Posterior vena cava (tissue), 2 donors: ENCODE data around the gene BNC2. TPM values are rescaled to one million over a fixed set of nuclear protein-coding genes. Genes with fewer than 3 reads are reported as not detected.
A peak's percentile ranks its signal among the peaks of the same experiment; 100 is the strongest.

ENCODE experiments used
- DNase-seq: peaks from one replicate; pipeline ENCODE4 v3.0.0-alpha.2; 2020; ENCODE audit warnings: low spot score
- intact Hi-C, 2 donors: fragments of 100-400 bp; cut with DNase I; formaldehyde crosslinking; loops; one replicate each; pipeline versions ENCODE4 v1.14.1 to v1.14.2; 2022 to 2023
- total RNA-seq, 2 donors: library from RNA; stranded (reverse); fragmentation: NEBNext Ultra II Directional; extraction: Animal tissue kit (Norgen Biotek cat#: 25700); gene quantifications; one replicate each; pipeline ENCODE4 v1.2.1, GENCODE V29; 2021
- donor health status: DM: yes; HTN: yes; CAD: no.
- donor health status: DM: yes; HTN: yes; CAD: no.

BNC2 gene
- total RNA-seq, 2 donors from 2014 or later: 61.2 to 76.0 TPM

DNA sequence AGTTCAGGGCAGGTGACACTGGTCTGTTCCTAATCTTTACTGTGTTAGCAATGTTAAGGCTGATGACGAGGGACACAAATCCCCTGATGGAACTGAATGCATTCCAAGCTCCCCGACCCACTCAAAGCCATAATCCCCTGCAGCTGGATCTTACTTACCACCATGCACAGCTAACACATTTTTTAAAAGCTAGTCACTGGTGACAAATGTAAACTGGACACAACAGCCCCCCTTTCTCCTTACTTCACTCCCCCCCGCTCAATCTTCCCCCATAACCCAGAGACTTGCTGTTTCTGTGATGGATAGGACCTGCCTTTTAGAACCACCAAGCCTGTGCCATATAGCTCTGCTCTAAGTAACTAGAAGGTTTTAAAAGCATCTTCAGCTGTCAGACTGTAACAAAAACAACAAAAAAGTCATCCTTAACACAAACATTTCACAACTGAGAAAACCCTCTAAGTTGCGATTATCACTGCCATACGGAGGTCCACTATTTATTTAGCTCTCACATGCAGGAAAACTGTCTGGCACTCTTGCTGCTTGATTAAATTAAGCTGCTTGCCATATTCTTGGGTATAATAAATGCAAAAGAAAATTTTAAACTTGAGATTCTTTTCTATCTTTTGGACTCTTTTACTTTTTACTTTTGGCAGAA lies 44.4 kb downstream of the BNC2 start:
- DNase-seq: no peak
- intact Hi-C loops: no loop called here

DNA sequence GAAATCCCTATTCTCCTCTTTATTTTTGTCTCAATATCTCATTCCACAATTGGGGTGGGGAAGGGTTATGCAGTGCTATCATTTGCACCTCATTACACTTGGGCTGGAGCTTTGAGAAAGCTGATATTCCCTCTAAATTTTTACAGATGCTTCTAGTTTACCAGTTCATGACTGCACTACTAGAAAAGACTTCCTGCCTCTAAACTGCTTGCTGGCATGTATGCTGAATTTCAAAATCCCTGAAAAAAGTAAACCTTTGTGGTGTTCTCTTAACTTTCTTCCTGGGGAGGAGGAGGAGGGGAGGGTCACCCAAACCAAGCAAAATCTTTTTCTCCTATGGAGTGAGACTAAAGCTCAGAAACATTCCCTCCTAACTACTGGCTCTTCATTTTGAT lies 45.1 kb downstream of the BNC2 start:
- intact Hi-C loops: no loop called here
- no peak for DNase-seq

DNA sequence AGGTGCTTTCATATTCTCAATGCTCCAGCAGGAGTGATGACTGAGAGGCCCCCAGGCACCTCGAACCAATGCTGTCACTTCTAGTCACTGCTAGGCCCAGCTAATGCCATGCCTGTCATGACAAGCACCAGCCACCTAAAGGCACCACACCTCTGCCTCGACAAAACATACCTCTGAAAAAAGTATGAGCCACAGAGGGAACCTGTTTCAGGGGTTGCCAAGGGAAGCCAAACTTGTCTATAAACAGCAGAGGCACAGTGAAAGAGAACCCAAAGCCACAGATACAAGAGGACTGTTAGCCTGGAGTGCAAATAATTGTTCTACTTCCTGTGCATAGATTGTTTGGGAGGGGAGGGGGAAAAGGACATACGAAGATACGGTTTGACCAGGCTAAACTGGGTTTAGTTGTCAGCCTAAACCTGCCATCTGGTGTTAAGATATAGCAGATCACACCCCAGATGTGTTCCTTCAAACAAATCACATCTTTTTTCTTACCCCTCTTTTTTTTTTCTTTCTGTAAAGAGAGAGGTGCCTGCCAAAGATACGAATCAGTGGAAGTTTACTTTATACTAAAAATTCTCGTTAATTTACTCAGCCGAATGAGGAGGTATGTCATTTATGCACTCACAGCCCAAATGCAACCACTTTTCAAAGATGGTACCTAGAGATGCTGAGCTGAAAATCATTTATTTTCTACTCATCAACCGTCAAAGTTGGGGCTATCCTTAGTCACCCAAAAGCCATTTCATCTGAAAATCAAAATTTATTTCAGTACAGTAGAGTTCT lies 45.7 kb downstream of the BNC2 start:
- intact Hi-C loops: no loop called here
- no peak for DNase-seq

DNA sequence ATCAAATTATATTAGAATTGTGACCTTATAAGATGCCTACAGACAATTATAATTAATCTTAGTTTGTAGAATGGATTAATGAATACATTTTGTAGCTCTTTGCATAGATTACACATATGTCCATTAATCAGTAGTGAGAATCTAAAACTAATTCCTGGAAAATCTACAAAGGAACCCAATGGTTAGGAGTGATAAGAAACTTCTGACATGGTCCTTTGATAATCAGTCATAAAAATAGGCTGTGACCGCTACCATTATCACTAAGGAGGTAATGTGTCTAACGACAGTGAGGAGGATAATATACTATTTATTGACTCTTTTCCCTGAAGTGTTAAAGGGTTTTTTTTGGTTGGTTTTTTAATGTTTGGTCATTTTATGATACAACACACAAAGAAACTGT lies 46.6 kb downstream of the BNC2 start:
- no peak for DNase-seq
- intact Hi-C loops: no loop called here

DNA sequence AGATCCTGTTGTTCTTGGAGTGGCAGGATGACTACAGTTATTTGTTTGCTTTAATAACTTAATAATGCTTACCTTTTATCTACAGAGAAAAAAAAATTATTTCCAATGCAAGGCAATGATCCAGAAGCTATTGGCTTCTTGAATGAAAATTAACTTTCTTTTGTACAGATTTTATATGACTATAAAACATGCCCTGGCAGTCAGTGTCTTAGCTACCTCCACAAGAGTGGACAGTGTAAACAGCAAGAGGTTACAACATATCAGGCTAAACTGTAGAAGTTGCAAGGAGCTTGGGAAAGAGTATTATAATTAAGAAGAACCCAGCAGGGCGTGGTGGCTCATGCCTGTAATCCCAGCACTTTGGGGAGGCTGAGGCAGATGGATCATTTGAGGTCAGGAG lies 49.1 kb downstream of the BNC2 start:
- DNase-seq: no peak
- intact Hi-C loops: no loop called here

DNA sequence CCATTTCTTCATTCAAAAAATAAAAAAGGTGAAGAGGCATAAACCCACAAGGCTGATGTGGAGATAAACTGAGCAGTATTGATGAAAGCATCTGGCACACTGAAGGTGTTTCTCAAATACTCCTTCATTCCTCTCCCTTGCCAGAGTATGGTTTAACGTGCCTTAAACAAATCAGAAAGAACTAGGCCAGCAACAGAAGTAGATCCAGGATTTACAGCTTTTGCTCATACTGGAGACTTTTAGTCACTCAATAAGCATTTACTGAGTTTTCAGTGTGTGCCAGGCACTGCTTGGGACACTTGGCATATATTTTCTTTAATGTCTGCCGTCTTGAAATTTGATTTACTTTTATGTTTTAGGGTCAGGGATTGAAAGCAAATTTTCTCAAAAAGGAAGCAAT lies 53.0 kb downstream of the BNC2 start:
- intact Hi-C loops: no loop called here
- no peak for DNase-seq

DNA sequence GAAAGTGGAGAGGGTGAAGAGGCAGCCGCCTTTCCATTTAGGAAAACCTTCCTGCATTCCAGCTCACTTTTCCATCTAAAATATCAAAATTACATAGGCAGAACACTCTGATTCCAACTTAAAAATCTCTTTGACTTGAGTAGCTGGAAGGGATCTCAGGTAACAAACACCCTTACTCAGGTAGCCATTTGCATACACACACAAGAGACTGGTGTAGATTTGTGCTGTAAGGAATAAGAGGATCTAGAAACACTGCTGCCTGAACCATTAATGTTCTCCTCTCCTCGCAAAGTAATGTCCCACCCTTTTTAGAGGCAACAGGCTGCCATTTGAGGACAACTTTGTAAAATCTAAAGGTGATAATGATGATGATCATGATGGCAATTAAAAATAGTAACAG lies 53.5 kb downstream of the BNC2 start:
- intact Hi-C loops: no loop called here
- DNase-seq: no peak

DNA sequence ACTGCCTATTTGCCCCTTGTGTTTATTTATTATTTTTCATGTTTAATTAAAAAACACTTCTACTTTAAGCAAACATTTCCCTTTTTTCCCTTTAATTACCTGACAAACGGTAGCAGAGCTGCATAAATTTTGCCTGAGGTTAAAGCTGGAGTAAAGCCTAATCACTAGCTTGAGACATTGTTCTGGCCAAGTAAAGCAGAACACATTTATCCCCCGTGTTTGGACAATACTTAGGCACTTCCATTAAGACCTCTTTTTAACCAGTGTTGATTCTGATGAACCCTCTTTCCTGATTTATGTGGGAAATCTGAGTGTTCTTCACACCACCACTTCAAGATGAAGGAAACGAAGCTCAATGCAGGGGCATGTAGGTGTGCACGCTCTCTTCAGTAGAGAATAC lies 54.5 kb downstream of the BNC2 start:
- DNase-seq: no peak
- intact Hi-C loops: no loop called here

DNA sequence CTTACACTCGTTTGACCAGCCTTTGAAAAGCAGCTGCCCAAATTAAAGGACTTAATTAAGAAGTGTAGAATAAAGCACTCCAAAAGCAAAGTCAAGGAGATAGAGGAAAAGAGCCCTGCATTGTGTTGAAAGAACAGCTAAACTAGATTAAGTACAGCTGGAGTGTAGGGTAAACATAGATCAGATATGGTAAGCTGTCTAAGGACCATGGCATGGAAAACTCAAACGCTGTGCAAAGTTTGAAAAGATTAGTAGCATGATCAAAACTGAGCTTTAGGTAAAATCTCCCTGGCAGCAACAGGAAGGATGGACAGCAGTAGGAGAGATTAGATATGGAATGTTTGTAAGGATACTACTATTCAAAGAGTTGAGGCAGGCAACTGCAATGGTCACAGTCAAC lies 55.4 kb downstream of the BNC2 start:
- DNase-seq: no peak
- intact Hi-C loops: no loop called here

DNA sequence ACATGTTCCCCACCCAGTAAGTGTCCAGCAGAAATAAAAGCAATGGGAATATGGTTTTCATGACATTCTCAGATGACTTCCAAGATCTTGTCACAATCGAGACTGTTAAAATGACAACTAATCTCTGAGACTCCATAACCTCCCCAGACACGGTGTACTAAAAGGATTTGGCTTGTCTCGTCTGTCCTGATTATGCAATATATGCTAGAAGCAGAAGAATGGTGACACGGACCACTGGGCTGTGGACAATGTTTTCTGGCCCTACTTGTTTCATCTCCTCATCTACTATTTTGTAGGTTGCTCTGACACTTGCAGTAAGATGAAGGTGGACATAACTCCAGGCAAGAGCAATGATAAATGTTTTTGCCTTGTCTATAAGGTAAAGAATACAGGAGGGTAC lies 56.6 kb downstream of the BNC2 start:
- no peak for DNase-seq
- intact Hi-C loops: no loop called here

DNA sequence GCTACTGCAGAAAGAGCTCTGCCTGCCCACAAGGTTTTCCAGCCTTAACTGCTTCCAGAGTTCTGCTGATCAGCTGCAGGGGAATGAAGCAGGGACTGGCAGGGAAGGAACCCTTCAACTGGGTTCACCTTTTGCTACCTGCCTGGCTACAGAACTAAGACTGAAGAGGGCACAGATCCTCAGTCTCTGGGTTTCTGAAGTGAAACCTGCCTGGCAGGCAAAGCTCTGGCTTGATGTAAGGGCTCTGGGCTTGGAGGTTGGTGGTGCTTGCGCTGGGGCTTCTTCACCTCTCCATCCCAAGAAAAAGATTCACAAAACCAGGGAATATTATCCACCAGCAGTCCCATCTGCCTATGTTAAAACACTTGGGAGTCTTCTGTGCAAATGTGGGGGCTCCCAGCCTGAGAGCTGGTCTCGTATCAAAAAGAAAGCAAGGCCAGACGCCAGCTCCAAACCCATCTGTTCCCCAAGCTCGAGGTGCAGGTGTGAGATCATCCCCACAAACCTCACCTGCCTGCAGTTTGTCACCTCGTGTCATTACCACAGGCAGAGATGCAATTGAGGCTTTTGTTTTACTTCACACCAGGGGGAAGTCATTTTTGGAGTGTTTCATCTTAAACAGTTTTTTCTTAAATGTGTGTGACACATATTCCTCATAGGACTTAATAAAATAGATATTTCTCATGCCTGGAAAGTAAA lies 58.3 kb downstream of the BNC2 start:
- intact Hi-C loops: no loop called here
- DNase-seq: no peak

DNA sequence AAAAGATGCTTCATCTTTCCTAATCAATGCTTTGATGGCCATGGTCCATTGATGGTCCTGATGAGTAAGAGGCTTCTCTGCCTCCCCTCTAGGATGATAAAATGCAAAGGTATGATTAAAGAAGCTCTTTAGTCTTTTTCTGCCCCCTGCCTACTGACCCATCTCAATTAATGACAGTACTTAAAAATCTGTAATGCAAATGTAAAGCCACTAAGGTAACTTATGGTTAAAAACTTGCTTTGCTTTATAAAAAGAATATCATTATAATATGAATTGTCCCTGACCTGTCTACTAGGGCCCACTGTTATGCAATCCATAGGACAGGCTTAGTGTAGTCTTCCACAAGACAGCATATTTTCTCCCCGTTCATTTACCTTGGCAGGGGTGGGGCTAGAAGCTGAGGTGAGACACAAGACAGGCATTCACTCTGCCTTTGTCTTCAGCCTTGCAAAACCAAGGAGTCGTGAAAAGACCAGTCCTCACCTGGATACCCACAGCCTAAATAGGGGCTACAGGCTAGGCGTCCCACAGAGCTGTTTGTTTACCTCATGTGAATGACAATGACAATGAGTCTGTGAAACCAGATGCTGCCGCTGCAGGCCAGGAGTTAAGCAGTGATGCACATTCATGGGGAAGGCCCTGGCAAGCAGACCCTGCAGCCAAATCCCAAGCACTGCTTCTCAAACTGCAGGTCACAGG lies 60.4 kb downstream of the BNC2 start:
- no peak for DNase-seq
- intact Hi-C loops: no loop called here

DNA sequence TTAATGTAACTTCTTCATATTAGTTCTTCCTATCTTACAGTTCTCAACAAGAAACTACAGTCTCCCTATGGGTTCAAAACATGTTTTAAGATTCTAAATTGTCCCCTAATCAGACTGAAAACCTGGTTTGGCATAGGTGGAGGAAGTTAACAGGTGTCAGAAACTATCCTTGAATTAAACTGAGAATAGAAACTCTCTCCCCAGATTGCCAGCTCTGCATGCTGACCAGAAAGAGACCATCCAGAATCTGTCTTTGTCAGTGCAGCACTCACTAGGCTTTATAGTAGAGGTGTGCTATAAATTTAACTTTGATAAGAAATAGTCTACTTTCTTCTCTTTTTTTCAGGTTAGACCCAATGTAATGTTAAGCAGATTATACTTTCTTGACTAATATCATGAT lies 63.8 kb downstream of the BNC2 start:
- intact Hi-C loops: no loop called here
- DNase-seq: no peak

DNA sequence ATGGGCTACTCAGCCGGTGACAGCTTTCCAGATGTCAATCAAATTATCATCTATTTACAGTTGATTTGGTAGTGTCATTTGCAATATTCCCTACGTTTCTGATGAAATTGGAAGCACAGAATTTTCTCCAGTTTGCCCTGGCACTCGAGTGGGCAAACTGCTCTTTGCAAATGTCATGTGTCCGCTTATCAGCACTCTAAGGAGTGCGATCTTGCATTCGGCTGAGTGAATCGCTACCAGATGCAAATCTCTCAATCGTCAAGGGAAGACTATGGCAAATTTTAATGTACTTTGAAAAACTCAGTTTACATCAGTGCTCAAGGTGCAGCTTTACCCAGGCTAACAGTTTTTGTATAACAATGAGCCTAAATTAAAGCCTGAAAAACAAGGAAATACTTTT lies 66.8 kb downstream of the BNC2 start:
- intact Hi-C loops: no loop called here

DNA sequence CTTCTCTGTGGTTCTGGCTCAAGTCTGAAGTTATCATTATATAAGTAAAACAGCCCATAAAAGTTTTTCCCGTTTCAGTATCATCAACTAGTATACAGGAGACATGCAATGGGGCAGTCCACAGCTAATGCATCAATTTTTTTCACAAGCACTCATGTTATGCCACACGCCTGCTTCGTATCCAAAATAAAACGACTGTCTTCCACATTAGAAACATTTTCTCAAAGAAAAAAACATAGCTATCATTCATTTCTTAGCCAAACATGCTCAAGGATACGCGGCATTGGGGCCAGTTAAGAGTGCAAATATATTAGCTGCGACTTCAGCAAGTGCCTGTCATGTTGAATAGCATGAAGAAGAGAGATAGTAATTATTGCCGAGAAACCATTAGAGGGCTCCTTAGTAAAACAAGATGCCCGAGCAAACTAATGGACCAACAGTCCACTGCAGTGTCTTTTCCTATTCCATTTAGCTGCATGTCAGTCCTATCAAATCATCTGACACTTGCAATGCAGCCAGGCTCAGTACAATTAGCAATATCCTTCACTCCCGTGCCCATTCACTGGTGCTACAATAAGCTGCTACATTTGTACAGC lies 68.5 kb downstream of the BNC2 start:
- intact Hi-C loops: no loop called here

More for the DNA sequence above, 66.8 kb downstream of the BNC2 start:
- DNase-seq: no peak

DNA sequence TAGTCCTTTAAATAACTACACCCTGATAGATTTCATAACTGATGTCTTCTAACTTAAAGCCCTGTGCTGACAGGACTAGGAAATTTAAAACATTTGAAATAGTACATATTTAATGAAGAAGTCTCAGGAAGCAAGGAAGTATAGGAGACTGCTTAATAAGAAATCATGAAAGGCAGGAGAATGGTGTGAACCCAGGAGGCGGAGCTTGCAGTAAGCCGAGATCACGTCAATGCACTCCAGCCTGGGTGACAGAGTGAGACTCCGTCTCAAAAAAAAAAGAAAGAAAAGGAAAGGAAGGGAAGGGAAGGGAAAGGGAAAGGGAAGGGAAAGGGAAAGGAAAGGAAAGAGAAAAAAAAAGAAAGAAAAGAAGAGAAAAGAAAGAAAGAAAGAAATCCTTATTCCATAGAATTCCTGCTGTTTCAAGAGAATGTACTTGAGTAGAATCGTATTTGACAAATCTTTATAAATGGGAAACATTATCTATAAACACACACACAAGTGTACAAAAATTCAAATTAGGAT lies 74.1 kb downstream of the BNC2 start:
- intact Hi-C loops: no loop called here
- DNase-seq: no peak

More for the DNA sequence above, 68.5 kb downstream of the BNC2 start:
- DNase-seq: no peak

DNA sequence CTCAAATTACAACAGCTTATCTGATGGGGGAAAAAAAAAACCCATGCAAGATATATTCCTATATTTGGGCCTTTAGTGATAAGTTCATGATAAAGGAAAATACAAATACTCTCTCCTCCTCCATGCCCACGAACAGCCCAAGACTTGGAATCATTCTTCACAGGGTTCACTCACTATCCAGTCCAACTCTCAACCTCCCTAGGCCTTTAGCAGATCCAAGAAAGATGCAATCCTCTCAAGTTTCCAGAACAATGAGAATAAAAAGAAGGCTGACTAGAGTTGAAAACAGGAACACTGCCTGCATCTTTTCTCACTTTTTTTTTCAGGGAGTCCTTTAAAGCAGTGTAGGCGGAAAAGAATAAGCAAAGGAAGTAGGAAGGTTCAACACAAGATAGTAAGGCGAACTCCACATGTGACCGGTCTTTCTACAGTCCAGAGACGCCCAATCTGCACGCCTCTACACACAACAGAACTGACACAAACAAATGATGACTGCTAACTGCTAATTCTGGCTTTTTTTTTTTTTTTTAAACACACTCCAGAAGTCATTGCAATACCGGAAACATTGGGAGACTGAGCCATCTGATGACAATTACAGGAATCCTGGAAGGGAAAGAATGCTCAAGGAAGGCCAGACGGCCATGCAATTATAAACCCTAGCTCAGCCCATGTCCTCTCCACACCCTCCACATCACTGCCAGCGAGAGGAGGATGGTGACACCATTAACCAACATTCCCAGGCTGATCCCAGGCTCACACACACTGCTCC lies 75.4 kb downstream of the BNC2 start:
- intact Hi-C loops: no loop called here
- DNase-seq: peak; percentile 86

DNA sequence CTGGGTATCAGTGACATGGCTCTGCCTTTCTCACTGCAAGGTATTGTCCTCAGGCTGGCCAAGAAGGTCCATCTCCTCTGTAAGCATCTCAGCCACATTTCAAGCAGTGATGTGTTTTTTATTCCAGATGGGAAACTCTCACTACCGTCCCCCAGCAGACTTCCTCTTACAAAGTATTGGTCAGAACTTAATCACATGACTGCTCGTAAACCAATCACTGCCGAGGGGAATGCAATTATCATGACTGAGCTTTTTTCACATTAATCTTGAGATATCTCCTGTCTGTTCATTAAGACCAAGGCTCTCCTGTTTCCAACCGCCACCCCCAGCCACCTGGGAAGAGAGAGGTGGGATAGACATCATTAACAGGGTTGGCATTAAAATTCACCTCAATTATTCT lies 76.4 kb downstream of the BNC2 start:
- intact Hi-C loops: no loop called here
- DNase-seq: no peak

DNA sequence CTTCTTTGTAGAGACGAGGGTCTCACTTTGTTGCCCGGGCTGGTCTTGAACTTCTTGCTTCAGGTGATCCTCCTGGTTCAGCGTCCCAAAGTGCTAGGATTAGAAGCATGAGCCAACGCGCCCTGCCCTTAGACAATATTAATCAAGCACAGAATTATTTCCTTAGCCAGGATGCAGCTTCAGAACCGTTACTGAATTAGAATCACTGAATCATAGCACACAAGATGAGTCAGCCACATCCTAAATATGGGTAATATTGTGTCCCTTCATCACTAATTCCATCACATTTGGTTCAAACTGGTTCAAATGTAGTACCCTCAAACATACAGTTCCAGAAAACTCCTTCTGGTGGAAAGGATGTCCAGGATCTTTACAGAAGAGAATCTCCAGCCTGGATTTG lies 82.7 kb downstream of the BNC2 start:
- no peak for DNase-seq
- intact Hi-C loops: no loop called here
